HUES64 (cell line): ENCODE measurements around the gene ADAMTS17.
"Not testable (repeated sequence)": the region's sequence is repeated elsewhere in the genome, so short reads cannot be mapped to it uniquely, and the experiment has no call there.

ENCODE experiments used
- H3K27ac ChIP-seq: 2 replicates; pipeline ENCODE4 v1.7.0; 2013; ENCODE audit warnings: low read depth, low read length, inconsistent platforms
- H3K27me3 ChIP-seq: 2 replicates; pipeline ENCODE4 v1.6.1; 2013; ENCODE audit warnings: mild to moderate bottlenecking, low read length; ENCODE audit not compliant: insufficient read depth
- H3K36me3 ChIP-seq: 2 replicates; pipeline ENCODE4 v1.6.1; 2013; ENCODE audit warnings: mild to moderate bottlenecking, low read length; ENCODE audit not compliant: insufficient read depth
- H3K4me1 ChIP-seq: 2 replicates; pipeline ENCODE4 v1.6.1; 2013; ENCODE audit warnings: mild to moderate bottlenecking, low read length, moderate library complexity; ENCODE audit not compliant: insufficient read depth
- H3K4me3 ChIP-seq: 2 replicates; pipeline ENCODE4 v1.5.1; 2013; ENCODE audit warnings: mild to moderate bottlenecking, low read length, moderate library complexity
- H3K9ac ChIP-seq: 2 replicates; pipeline ENCODE4 v1.6.1; 2013; ENCODE audit warnings: mild to moderate bottlenecking, low read depth, low read length
- H3K9me3 ChIP-seq: 2 replicates; pipeline ENCODE4 v1.6.1; 2013; ENCODE audit warnings: low read depth, low read length; ENCODE audit not compliant: insufficient read depth
- WGBS: fragments of 150-250, 120-280 bp; methylation state at CpG from one replicate; pipeline ENCODE4 v1.1.7; 2013; ENCODE audit warnings: missing lambda C conversion rate; 5-methylcytosine and 5-hydroxymethylcytosine counted together

Gene ADAMTS17

GRCh38 chr15:100097342-100098127, 244.2 kb downstream of the ADAMTS17 start:
- 94% methylated on average over 12 of the region's 13 CpGs for WGBS
- H3K9ac ChIP-seq: no peak overlapping the region
- no peak overlapping the region for H3K27ac ChIP-seq
- H3K4me3 ChIP-seq: no peak overlapping the region
- H3K36me3 ChIP-seq: no peaks in the 10 kb centered on the region
- H3K9me3 ChIP-seq: no peaks in the 10 kb centered on the region
- no peaks in the 10 kb centered on the region for H3K4me1 ChIP-seq
- H3K27me3 ChIP-seq: no peaks in the 10 kb centered on the region

- Histone ChIP-seq H3K9me3 (no peaks in the 10 kb centered on the region), H3K9ac (no peak overlapping the region), H3K4me1 (no peaks in the 10 kb centered on the region), H3K27ac (no peak overlapping the region), H3K4me3 (no peak overlapping the region), H3K36me3 (no peaks in the 10 kb centered on the region), H3K27me3 (no peaks in the 10 kb centered on the region)
- WGBS: 98% methylated on average over 4 of the region's 4 CpGs
These were observed 245.1 kb downstream of the ADAMTS17 start for GRCh38 chr15:100096700-100097099.

DNA sequence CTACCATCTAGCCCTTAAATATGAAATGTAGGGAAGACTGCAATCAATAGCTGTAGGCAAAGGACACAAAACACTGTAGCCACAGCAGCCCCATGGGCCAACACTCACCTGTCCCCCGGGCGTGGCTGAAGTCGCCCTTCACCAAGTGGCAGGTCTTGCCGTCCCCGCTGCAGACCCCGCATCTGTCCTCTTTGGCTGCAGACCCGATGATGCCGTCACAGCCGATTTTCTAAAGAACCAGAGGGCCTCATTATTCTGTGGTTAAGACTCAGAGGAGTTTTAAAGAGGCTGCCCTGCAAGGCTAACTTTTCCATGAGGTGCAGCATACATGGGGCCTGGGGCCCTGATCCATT, 245.6 kb downstream of the ADAMTS17 start:
- H3K9me3 ChIP-seq: no peaks in the 10 kb centered on the region
- no peak overlapping the region for H3K4me3 ChIP-seq
- H3K27me3 ChIP-seq: no peaks in the 10 kb centered on the region
- no peak overlapping the region for H3K9ac ChIP-seq
- H3K27ac ChIP-seq: no peak overlapping the region
- no peaks in the 10 kb centered on the region for H3K36me3 ChIP-seq
- WGBS: 96% methylated on average over 9 of the region's 9 CpGs
- no peaks in the 10 kb centered on the region for H3K4me1 ChIP-seq

GRCh38 chr15:100095541-100096247, 246.1 kb downstream of the ADAMTS17 start:
- WGBS: 92% methylated on average over 13 of the region's 13 CpGs
- no peak overlapping the region for H3K9ac ChIP-seq
- no peaks in the 10 kb centered on the region for H3K4me1 ChIP-seq
- H3K27me3 ChIP-seq: no peaks in the 10 kb centered on the region
- H3K27ac ChIP-seq: no peak overlapping the region
- no peak overlapping the region for H3K4me3 ChIP-seq
- no peaks in the 10 kb centered on the region for H3K36me3 ChIP-seq
- H3K9me3 ChIP-seq: no peaks in the 10 kb centered on the region

DNA sequence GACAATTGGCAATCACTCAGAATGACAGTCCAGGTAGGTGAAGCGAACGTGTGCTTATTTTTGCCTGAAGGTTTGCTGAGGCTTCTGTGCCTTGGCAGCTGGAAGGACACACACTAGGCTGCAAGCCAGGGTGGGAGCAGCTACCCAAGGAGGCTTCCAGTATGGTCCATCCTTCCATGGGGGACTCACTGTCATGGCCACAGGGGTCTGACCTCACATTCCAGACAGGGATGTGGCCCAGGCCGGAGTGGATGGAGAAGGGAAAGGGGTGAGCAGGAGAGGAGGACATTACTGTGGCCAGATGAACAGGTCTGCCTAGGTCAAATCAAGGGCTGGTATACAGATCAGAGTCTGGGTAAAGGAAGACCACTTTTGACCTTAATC, 247.7 kb downstream of the ADAMTS17 start:
- Histone ChIP-seq H3K4me3 (no peak overlapping the region), H3K27me3 (no peaks in the 10 kb centered on the region), H3K4me1 (no peaks in the 10 kb centered on the region), H3K36me3 (no peaks in the 10 kb centered on the region), H3K9ac (no peak overlapping the region), H3K9me3 (no peaks in the 10 kb centered on the region), H3K27ac (no peak overlapping the region)
- WGBS: 80% methylated on average over 3 of the region's 3 CpGs

DNA sequence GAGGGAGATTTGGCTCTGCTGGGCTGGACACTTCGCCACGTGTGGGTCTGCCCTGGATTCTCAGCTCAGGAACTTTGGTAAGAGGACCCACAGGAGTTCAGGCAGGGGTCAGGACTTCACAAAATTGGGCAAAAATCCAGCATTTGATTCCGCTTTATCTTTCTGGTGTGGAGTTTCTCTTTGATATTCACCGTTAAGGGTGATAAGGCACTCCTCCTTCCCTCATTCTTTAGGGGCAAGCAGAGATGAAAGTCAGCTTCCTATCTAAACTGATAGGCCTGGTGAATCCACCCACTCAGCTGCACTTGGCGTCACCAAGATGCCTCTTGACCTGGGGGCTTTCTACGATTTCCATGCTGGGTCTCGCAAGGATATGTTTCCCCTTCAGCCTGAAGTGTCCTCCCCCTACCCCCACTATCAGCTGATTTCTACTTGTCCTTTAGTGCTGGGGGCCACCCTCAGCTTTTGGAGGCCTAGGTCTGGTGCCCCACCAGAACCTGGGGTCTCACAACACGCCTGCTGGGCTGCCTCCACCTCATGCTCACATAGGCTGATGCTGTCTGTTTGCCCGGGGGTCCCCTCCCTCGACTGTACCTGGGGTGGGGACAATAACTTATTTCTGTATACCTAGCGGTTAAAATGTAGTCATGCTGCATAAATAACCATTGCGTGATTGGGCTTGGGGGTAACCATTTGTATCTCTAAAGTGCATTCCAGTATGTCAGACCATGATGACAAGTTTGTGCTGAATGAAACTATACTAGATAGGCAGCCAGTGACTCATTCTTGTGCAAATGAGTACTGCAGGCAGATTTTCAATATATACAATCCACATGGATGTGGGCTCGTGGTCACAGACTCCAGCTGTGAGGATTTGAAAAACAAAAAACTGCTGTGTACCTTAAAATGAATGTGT, 248.3 kb downstream of the ADAMTS17 start:
- no peaks in the 10 kb centered on the region for H3K36me3 ChIP-seq
- no peak overlapping the region for H3K27ac ChIP-seq
- no peak overlapping the region for H3K9ac ChIP-seq
- H3K27me3 ChIP-seq: no peaks in the 10 kb centered on the region
- 88% methylated on average over 13 of the region's 13 CpGs for WGBS
- H3K9me3 ChIP-seq: no peaks in the 10 kb centered on the region
- H3K4me3 ChIP-seq: no peak overlapping the region
- H3K4me1 ChIP-seq: no peaks in the 10 kb centered on the region

DNA sequence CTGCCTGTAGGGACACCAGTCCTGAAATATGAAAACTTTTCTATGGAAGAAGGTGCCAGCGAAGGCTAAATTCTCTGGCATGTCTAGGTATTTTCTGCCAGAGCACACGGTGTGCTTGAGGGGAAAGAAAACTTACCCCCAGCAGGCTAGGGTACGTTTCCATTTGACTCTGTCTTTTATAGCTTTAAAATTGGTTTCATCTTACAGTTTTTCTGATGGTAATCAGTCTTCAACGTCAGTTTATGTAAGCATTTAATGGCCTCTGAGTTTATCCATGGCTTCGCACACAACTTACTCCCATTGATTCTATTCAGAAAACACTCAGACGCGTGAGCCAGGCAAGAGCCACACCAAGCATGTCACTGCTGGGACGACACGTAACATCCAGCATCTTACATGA, 249.7 kb downstream of the ADAMTS17 start:
- no peaks in the 10 kb centered on the region for H3K27me3 ChIP-seq
- no peaks in the 10 kb centered on the region for H3K36me3 ChIP-seq
- no peaks in the 10 kb centered on the region for H3K9me3 ChIP-seq
- no peaks in the 10 kb centered on the region for H3K4me1 ChIP-seq
- no peak overlapping the region for H3K27ac ChIP-seq
- H3K9ac ChIP-seq: no peak overlapping the region
- H3K4me3 ChIP-seq: no peak overlapping the region
- 91% methylated on average over 9 of the region's 9 CpGs for WGBS

- Histone ChIP-seq H3K36me3 (no peaks in the 10 kb centered on the region), H3K4me3 (no peak overlapping the region), H3K27ac (no peak overlapping the region), H3K9me3 (no peaks in the 10 kb centered on the region), H3K9ac (no peak overlapping the region), H3K4me1 (no peaks in the 10 kb centered on the region), H3K27me3 (no peaks in the 10 kb centered on the region)
- 91% methylated on average over 11 of the region's 11 CpGs for WGBS
These were observed 251.4 kb downstream of the ADAMTS17 start for GRCh38 chr15:100090411-100090810.

GRCh38 chr15:100084042-100084821, 257.5 kb downstream of the ADAMTS17 start:
- not testable (repeated sequence) for H3K4me3 ChIP-seq, H3K4me1 ChIP-seq, H3K9me3 ChIP-seq, H3K27ac ChIP-seq, H3K27me3 ChIP-seq, H3K36me3 ChIP-seq, H3K9ac ChIP-seq
- WGBS: 75% methylated on average over 17 of the region's 17 CpGs

- Histone ChIP-seq H3K36me3 (no peaks in the 10 kb centered on the region), H3K9me3 (peaks cover 7% of the 10 kb centered on the region; the same call in 1 of the 2 replicates), H3K27me3 (no peaks in the 10 kb centered on the region), H3K4me1 (no peaks in the 10 kb centered on the region), H3K4me3 (no peak overlapping the region), H3K9ac (no peak overlapping the region), H3K27ac (no peak overlapping the region)
- 98% methylated on average over 2 of the region's 2 CpGs for WGBS
These were observed 258.2 kb downstream of the ADAMTS17 start for GRCh38 chr15:100083572-100083971.
